Measurements from ENCODE around the gene MAPKAPK2.

GRCh38 chr1:206768472-206769303 is 84.0 kb downstream of the MAPKAPK2 start:
- TF ChIP-seq POLR2AphosphoS5 (IDR thresholded peaks at IDR 0.05) (no peak), POLR2A (IDR thresholded peaks at IDR 0.05) (no peak)
- TF ChIP-seq, protein P1, sequence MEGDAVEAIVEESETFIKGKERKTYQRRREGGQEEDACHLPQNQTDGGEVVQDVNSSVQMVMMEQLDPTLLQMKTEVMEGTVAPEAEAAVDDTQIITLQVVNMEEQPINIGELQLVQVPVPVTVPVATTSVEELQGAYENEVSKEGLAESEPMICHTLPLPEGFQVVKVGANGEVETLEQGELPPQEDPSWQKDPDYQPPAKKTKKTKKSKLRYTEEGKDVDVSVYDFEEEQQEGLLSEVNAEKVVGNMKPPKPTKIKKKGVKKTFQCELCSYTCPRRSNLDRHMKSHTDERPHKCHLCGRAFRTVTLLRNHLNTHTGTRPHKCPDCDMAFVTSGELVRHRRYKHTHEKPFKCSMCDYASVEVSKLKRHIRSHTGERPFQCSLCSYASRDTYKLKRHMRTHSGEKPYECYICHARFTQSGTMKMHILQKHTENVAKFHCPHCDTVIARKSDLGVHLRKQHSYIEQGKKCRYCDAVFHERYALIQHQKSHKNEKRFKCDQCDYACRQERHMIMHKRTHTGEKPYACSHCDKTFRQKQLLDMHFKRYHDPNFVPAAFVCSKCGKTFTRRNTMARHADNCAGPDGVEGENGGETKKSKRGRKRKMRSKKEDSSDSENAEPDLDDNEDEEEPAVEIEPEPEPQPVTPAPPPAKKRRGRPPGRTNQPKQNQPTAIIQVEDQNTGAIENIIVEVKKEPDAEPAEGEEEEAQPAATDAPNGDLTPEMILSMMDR (IDR thresholded peaks at IDR 0.05) = no peak
